HepG2 (cell line): ENCODE data around the gene ZNF207. TPM values are rescaled to one million over a fixed set of nuclear protein-coding genes. Genes with fewer than 3 reads are reported as not detected.
"Not testable (repeated sequence)": the region's sequence is repeated elsewhere in the genome, so short reads cannot be mapped to it uniquely, and the experiment has no call there.

ENCODE experiments used
- ATAC-seq: fragments of 200-7000 bp; cut with Tn5 transposase; 3 replicates; pipeline ENCODE4 v1.9.1; 2020; ENCODE audit warnings: mild to moderate bottlenecking, moderate library complexity
- BruUV-seq: library from RNA; stranded (reverse); fragments of 400-500 nt; replicated peaks from 2 replicates; lab custom pipeline; 2021; lab: Mats Ljungman, UMichigan
- CTCF ChIA-PET: fragments of 300-600 bp; formaldehyde crosslinking; extraction: SDS; loops from one replicate; lab custom pipeline; 2021; ENCODE audit warnings: low total read pairs, inconsistent platforms, low intra/inter-chr PET ratio; lab: Yijun Ruan, JAX
- POLR2A ChIA-PET: fragments of 350-600 bp; sonication (Branson Sonifier 250); formaldehyde crosslinking; loops from one replicate; lab custom pipeline; 2020; ENCODE audit warnings: antibody characterized with exemption, inconsistent platforms; lab: Yijun Ruan, JAX
- DNase-seq: peaks from one replicate; pipeline ENCODE4 v3.0.0-alpha.2; 2015; ENCODE audit warnings: low spot score
- FAIRE-seq: peaks from 3 replicates; lab custom pipeline; 2011; peaks lifted over from hg19 to GRCh38; lab: Jason Lieb, UNC
- H2AFZ ChIP-seq: one replicate; pipeline ENCODE4 v1.6.1; 2011; ENCODE audit warnings: low read length, inconsistent platforms
- H3K27ac ChIP-seq: fragments of 300-600 bp; 3 replicates; pipeline ENCODE4 v1.8.0; 2011; ENCODE audit warnings: mixed run types, mild to moderate bottlenecking, mixed read lengths, low read length, inconsistent platforms; ENCODE audit not compliant: insufficient read depth; ENCODE audit errors: extremely low read length
- H3K27me3 ChIP-seq, 2 experiments: fragments of 200-600 bp in 1 of 2; 2 replicates in 1 of 2; 3 replicates in 1 of 2; pipeline versions ENCODE4 v1.6.0 to v1.8.0; 2011; ENCODE audit warnings: low read length in 2 of 2, mild to moderate bottlenecking in 2 of 2, moderate library complexity in 2 of 2, inconsistent platforms in 1 of 2; ENCODE audit not compliant: insufficient read depth in 2 of 2, control insufficient read depth in 1 of 2
- H3K36me3 ChIP-seq, 2 experiments: fragments of 200-600 bp in 1 of 2; replicated peaks in 1 of 2; 2 replicates in 1 of 2; 3 replicates in 1 of 2; pipeline versions ENCODE4 v1.5.1 to v1.8.0; 2011; ENCODE audit warnings: low read length in 2 of 2, inconsistent platforms in 1 of 2; ENCODE audit not compliant: insufficient read depth in 2 of 2, control insufficient read depth in 1 of 2
- H3K4me1 ChIP-seq: 2 replicates; pipeline ENCODE4 v1.5.1; 2012; ENCODE audit warnings: low read length, inconsistent platforms; ENCODE audit not compliant: insufficient read depth
- H3K4me2 ChIP-seq: 2 replicates; pipeline ENCODE4 v1.6.0; 2011; ENCODE audit warnings: low read depth, low read length, inconsistent platforms
- H3K4me3 ChIP-seq, 3 experiments: fragments of 200-600 bp in 1 of 3; sonication (generic), shearing (Covaris generic) in 1 of 3; replicated peaks in 1 of 3; 2 replicates each; pipeline ENCODE4 v1.5.1; 2011 to 2016; ENCODE audit warnings: low read length in 3 of 3, inconsistent platforms in 2 of 3, low read depth in 2 of 3, mild to moderate bottlenecking in 2 of 3, control low read depth in 1 of 3, mixed read lengths in 1 of 3; ENCODE audit not compliant: insufficient read depth in 1 of 3
- H3K79me2 ChIP-seq: one replicate; pipeline ENCODE4 v1.6.1; 2011; ENCODE audit warnings: low read length, inconsistent platforms; ENCODE audit not compliant: insufficient read depth
- H3K9ac ChIP-seq: 2 replicates; pipeline ENCODE4 v1.6.0; 2011; ENCODE audit warnings: mild to moderate bottlenecking, low read depth, low read length, inconsistent platforms; ENCODE audit not compliant: insufficient read depth
- H3K9me3 ChIP-seq: 2 replicates; pipeline ENCODE4 v1.5.1; 2012; ENCODE audit warnings: mild to moderate bottlenecking, low read length
- H4K20me1 ChIP-seq: 2 replicates; pipeline ENCODE4 v1.6.0; 2011; ENCODE audit warnings: inconsistent platforms, mild to moderate bottlenecking, low read length, moderate library complexity; ENCODE audit not compliant: insufficient read depth
- HMGXB4 ChIP-seq, 2 experiments: sonication (generic) in 1 of 2; formaldehyde crosslinking in 1 of 2; IDR thresholded peaks; 2 replicates each; pipeline versions ENCODE4 v1.4.0 to v1.6.1; 2018 to 2020; ENCODE audit warnings: missing genetic modification reagents in 2 of 2, borderline replicate concordance in 1 of 2, low read depth in 1 of 2, mild to moderate bottlenecking in 1 of 2, missing biosample characterization in 1 of 2
- HOXA7 ChIP-seq: sonication (generic); formaldehyde crosslinking; IDR thresholded peaks from 2 replicates; pipeline ENCODE4 v1.8.1; 2022; ENCODE audit warnings: mild to moderate bottlenecking, missing genetic modification reagents, moderate library complexity
- POLR2A ChIP-seq, 2 experiments: IDR thresholded peaks; 2 replicates each; pipeline ENCODE4 v1.6.1; 2011; ENCODE audit warnings: low read depth in 2 of 2, low read length in 2 of 2, mild to moderate bottlenecking in 1 of 2, moderate library complexity in 1 of 2; ENCODE audit not compliant: insufficient read depth in 1 of 2
- RXRB ChIP-seq: IDR thresholded peaks from 2 replicates; pipeline ENCODE4 v1.6.1; 2016; ENCODE audit warnings: borderline replicate concordance, missing genetic modification reagents, missing compliant biosample characterization
- WGBS: methylation state at CpG from one replicate; pipeline ENCODE4 v1.1.6; 2017; ENCODE audit warnings: low lambda C conversion rate; 5-methylcytosine and 5-hydroxymethylcytosine counted together
- in situ Hi-C: cut with HindIII; loops from 2 replicates; pipeline ENCODE4 v1.10.0; 2017; ENCODE audit warnings: low pct_unique_long_range_greater_than_20kb; ENCODE audit not compliant: extremely low pct_ligation_motif_present
- intact Hi-C: fragments of 100-400 bp; cut with micrococcal nuclease; formaldehyde crosslinking; loops from one replicate; pipeline ENCODE4 v1.10.0; 2022; ENCODE audit not compliant: unreplicated experiment
- polyA plus RNA-seq, 8 experiments: library from polyadenylated mRNA; depleted of rRNA in 3 of 8; stranded (reverse) in 7 of 8; unstranded in 1 of 8; fragments of >200 nt; fragmentation: Illumina TruSeq in 4 of 8; extraction: Trizol in 4 of 8; gene quantifications; 2 replicates each; pipeline versions ENCODE4 v1.2.1 to v1.2.3, GENCODE V29; 2011 to 2016; ENCODE audit warnings: low read depth in 4 of 8, missing spikeins in 1 of 8, mixed read lengths in 1 of 8; ENCODE audit not compliant: insufficient read depth in 1 of 8
- total RNA-seq, 5 experiments: library from RNA; depleted of rRNA; stranded (reverse); fragments of >200 nt; fragmentation: Illumina TruSeq; extraction: Trizol; gene quantifications; 2 replicates each; pipeline ENCODE4 v1.2.3, GENCODE V29; 2016; ENCODE audit warnings: low read depth in 1 of 5

The ZNF207 gene
- total and polyA plus RNA-seq, 2 of the 13 experiments (the other 11 are each of a cell fraction or from before 2014, with no cell fraction given), result 150 to 164 TPM

- peaks cover 58% of the 10 kb centered on the region for H3K4me1 ChIP-seq
- TF ChIP-seq HOXA7 (no peak), RXRB (CRISPR knock-in tag) (no peak), POLR2A (IDR thresholded peaks at IDR 0.05; ENCODE audit: insufficient read depth in 1 of 2, low read depth in 2 of 2, low read length in 2 of 2) (0 out of 4 replicates have a peak, but pooled peaks of 1 of the 2 experiments have one; percentile 19), HMGXB4 (CRISPR knock-in tag; IDR thresholded peaks at IDR 0.05; ENCODE audit: borderline replicate concordance in 1 of 2, low read depth in 1 of 2) (no peak)
- H3K4me3 ChIP-seq, result no peak overlapping the region
- H3K9me3 ChIP-seq, result no peaks in the 10 kb centered on the region
- H4K20me1 ChIP-seq, result peaks cover 4% of the 10 kb centered on the region; the same call in 1 of the 2 replicates
- H3K27me3 ChIP-seq, result no peaks in the 10 kb centered on the region
- H3K27ac ChIP-seq, result no peak overlapping the region
- DNase-seq (no peak), FAIRE-seq (no peak), ATAC-seq (no peak)
- H2AFZ ChIP-seq, result no peak overlapping the region
- H3K79me2 ChIP-seq, result no peaks in the 10 kb centered on the region
- ChIA-PET CTCF (no interaction called here), POLR2A (no interaction called here)
- no TSS peak for BruUV-seq
- no peak overlapping the region for H3K9ac ChIP-seq
- in situ Hi-C loops (no loop called here), intact Hi-C loops (no loop called here)
- peaks cover 0 to 2% of the 10 kb centered on the region in 2 experiments; a peak in 2 of 5 replicates for H3K36me3 ChIP-seq
- H3K4me2 ChIP-seq, result no peak overlapping the region
Observed at GRCh38 chr17:32386844-32387243, 36.9 kb downstream of the ZNF207 start.

- H3K36me3 ChIP-seq, H3K9me3 ChIP-seq, H3K79me2 ChIP-seq, FAIRE-seq, BruUV-seq, DNase-seq, intact Hi-C loops, CTCF ChIA-PET, H3K4me3 ChIP-seq, POLR2A ChIA-PET, H4K20me1 ChIP-seq, H2AFZ ChIP-seq, H3K27me3 ChIP-seq, in situ Hi-C loops, H3K4me2 ChIP-seq, H3K9ac ChIP-seq: not testable (repeated sequence)
- peak; percentile 4; the same call in 2 of the 3 replicates for ATAC-seq
- H3K4me1 ChIP-seq, result peaks cover 47% of the 10 kb centered on the region
- H3K27ac ChIP-seq, result peak overlapping the region; percentile 70
- 96% methylated on average over 14 of the region's 14 CpGs for WGBS
Observed at GRCh38 chr17:32388128-32388527, 38.2 kb downstream of the ZNF207 start.
